HepG2 (cell line): ENCODE measurements around the gene ELF1. TPM values are rescaled to one million over a fixed set of nuclear protein-coding genes. Genes with fewer than 3 reads are reported as not detected.

Experiments
- ATAC-seq: fragments of 200-7000 bp; cut with Tn5 transposase; 3 replicates; pipeline ENCODE4 v1.9.1; 2020; ENCODE audit warnings: mild to moderate bottlenecking, moderate library complexity
- BruUV-seq: library from RNA; stranded (reverse); fragments of 400-500 nt; replicated peaks from 2 replicates; lab custom pipeline; 2021; lab: Mats Ljungman, UMichigan
- CTCF ChIA-PET: fragments of 300-600 bp; formaldehyde crosslinking; extraction: SDS; loops from one replicate; lab custom pipeline; 2021; ENCODE audit warnings: low total read pairs, inconsistent platforms, low intra/inter-chr PET ratio; lab: Yijun Ruan, JAX
- POLR2A ChIA-PET: fragments of 350-600 bp; sonication (Branson Sonifier 250); formaldehyde crosslinking; loops from one replicate; lab custom pipeline; 2020; ENCODE audit warnings: antibody characterized with exemption, inconsistent platforms; lab: Yijun Ruan, JAX
- DNase-seq: peaks from one replicate; pipeline ENCODE4 v3.0.0-alpha.2; 2015; ENCODE audit warnings: low spot score
- FAIRE-seq: peaks from 3 replicates; lab custom pipeline; 2011; peaks lifted over from hg19 to GRCh38; lab: Jason Lieb, UNC
- H2AFZ ChIP-seq: one replicate; pipeline ENCODE4 v1.6.1; 2011; ENCODE audit warnings: low read length, inconsistent platforms
- H3K27ac ChIP-seq: fragments of 300-600 bp; 3 replicates; pipeline ENCODE4 v1.8.0; 2011; ENCODE audit warnings: mixed run types, mild to moderate bottlenecking, mixed read lengths, low read length, inconsistent platforms; ENCODE audit not compliant: insufficient read depth; ENCODE audit errors: extremely low read length
- H3K27me3 ChIP-seq, 2 experiments: fragments of 200-600 bp in 1 of 2; 2 replicates in 1 of 2; 3 replicates in 1 of 2; pipeline versions ENCODE4 v1.6.0 to v1.8.0; 2011; ENCODE audit warnings: low read length in 2 of 2, mild to moderate bottlenecking in 2 of 2, moderate library complexity in 2 of 2, inconsistent platforms in 1 of 2; ENCODE audit not compliant: insufficient read depth in 2 of 2, control insufficient read depth in 1 of 2
- H3K36me3 ChIP-seq, 2 experiments: fragments of 200-600 bp in 1 of 2; replicated peaks in 1 of 2; 2 replicates in 1 of 2; 3 replicates in 1 of 2; pipeline versions ENCODE4 v1.5.1 to v1.8.0; 2011; ENCODE audit warnings: low read length in 2 of 2, inconsistent platforms in 1 of 2; ENCODE audit not compliant: insufficient read depth in 2 of 2, control insufficient read depth in 1 of 2
- H3K4me1 ChIP-seq: 2 replicates; pipeline ENCODE4 v1.5.1; 2012; ENCODE audit warnings: low read length, inconsistent platforms; ENCODE audit not compliant: insufficient read depth
- H3K4me2 ChIP-seq: 2 replicates; pipeline ENCODE4 v1.6.0; 2011; ENCODE audit warnings: low read depth, low read length, inconsistent platforms
- H3K4me3 ChIP-seq, 3 experiments: fragments of 200-600 bp in 1 of 3; sonication (generic), shearing (Covaris generic) in 1 of 3; replicated peaks in 1 of 3; 2 replicates each; pipeline ENCODE4 v1.5.1; 2011 to 2016; ENCODE audit warnings: low read length in 3 of 3, inconsistent platforms in 2 of 3, low read depth in 2 of 3, mild to moderate bottlenecking in 2 of 3, control low read depth in 1 of 3, mixed read lengths in 1 of 3; ENCODE audit not compliant: insufficient read depth in 1 of 3
- H3K79me2 ChIP-seq: one replicate; pipeline ENCODE4 v1.6.1; 2011; ENCODE audit warnings: low read length, inconsistent platforms; ENCODE audit not compliant: insufficient read depth
- H3K9ac ChIP-seq: 2 replicates; pipeline ENCODE4 v1.6.0; 2011; ENCODE audit warnings: mild to moderate bottlenecking, low read depth, low read length, inconsistent platforms; ENCODE audit not compliant: insufficient read depth
- H3K9me3 ChIP-seq: 2 replicates; pipeline ENCODE4 v1.5.1; 2012; ENCODE audit warnings: mild to moderate bottlenecking, low read length
- H4K20me1 ChIP-seq: 2 replicates; pipeline ENCODE4 v1.6.0; 2011; ENCODE audit warnings: inconsistent platforms, mild to moderate bottlenecking, low read length, moderate library complexity; ENCODE audit not compliant: insufficient read depth
- ARHGAP35 ChIP-seq: sonication (generic); formaldehyde crosslinking; IDR thresholded peaks from 2 replicates; pipeline ENCODE4 v1.9.0; 2022; ENCODE audit warnings: mild to moderate bottlenecking, inconsistent platforms, moderate library complexity, missing genetic modification reagents, borderline replicate concordance
- ATF3 ChIP-seq: sonication (generic); formaldehyde crosslinking; IDR thresholded peaks from 2 replicates; pipeline ENCODE4 v1.4.0; 2020; ENCODE audit warnings: missing genetic modification reagents
- FOXO1 ChIP-seq: sonication (generic); formaldehyde crosslinking; IDR thresholded peaks from 2 replicates; pipeline ENCODE4 v1.4.0; 2020; ENCODE audit warnings: missing genetic modification reagents
- FUBP1 ChIP-seq: sonication (generic); formaldehyde crosslinking; IDR thresholded peaks from 2 replicates; pipeline ENCODE4 v1.5.1; 2020; ENCODE audit warnings: missing genetic modification reagents, mild to moderate bottlenecking, borderline replicate concordance
- HDAC6 ChIP-seq: fragments of 200-600 bp; sonication (generic); IDR thresholded peaks from 2 replicates; pipeline ENCODE4 v1.7.0; 2017; ENCODE audit warnings: mild to moderate bottlenecking, antibody characterized with exemption, low read length, low read depth
- HMG20A ChIP-seq: IDR thresholded peaks from 2 replicates; pipeline ENCODE4 v1.6.1; 2016; ENCODE audit warnings: borderline replicate concordance
- IRF2 ChIP-seq: IDR thresholded peaks from 2 replicates; pipeline ENCODE4 v1.6.1; 2018; ENCODE audit warnings: missing genetic modification reagents, missing compliant biosample characterization
- MAF1 ChIP-seq: sonication (generic); formaldehyde crosslinking; IDR thresholded peaks from 2 replicates; pipeline ENCODE4 v1.5.0; 2020; ENCODE audit warnings: missing genetic modification reagents, borderline replicate concordance
- MBD4 ChIP-seq: IDR thresholded peaks from 2 replicates; pipeline ENCODE4 v1.6.1; 2012; ENCODE audit warnings: low read length, inconsistent platforms, borderline replicate concordance
- MYNN ChIP-seq: sonication (generic); formaldehyde crosslinking; IDR thresholded peaks from 2 replicates; pipeline ENCODE4 v1.4.0; 2020; ENCODE audit warnings: mild to moderate bottlenecking, low read depth, missing genetic modification reagents
- NONO ChIP-seq, 2 experiments: fragments of 450-650 bp in 1 of 2; sonication (generic) in 1 of 2; formaldehyde crosslinking in 1 of 2; IDR thresholded peaks in 1 of 2; conservative IDR thresholded peaks in 1 of 2; 2 replicates each; pipeline versions ENCODE4 v1.6.1 to v1.8.0; 2017 to 2022; ENCODE audit warnings: mild to moderate bottlenecking in 1 of 2, missing genetic modification reagents in 1 of 2, moderate library complexity in 1 of 2
- PHF8 ChIP-seq: sonication (generic); formaldehyde crosslinking; IDR thresholded peaks from 2 replicates; pipeline ENCODE4 v1.5.0; 2020; ENCODE audit warnings: missing genetic modification reagents
- RBM39 ChIP-seq: fragments of 200-400 bp; formaldehyde crosslinking; IDR thresholded peaks from one replicate; pipeline ENCODE4 v1.6.1; 2018; ENCODE audit warnings: antibody characterized with exemption, mild to moderate bottlenecking, low read depth, low read length; ENCODE audit not compliant: poor library complexity, severe bottlenecking
- RFXANK ChIP-seq: IDR thresholded peaks from 2 replicates; pipeline ENCODE4 v1.6.1; 2016
- SNRNP70 ChIP-seq: fragments of 200-400 bp; formaldehyde crosslinking; IDR thresholded peaks from 2 replicates; pipeline ENCODE4 v1.6.1; 2017; ENCODE audit warnings: mild to moderate bottlenecking, low read depth, low read length, moderate library complexity
- TAF15 ChIP-seq: fragments of 200-400 bp; formaldehyde crosslinking; IDR thresholded peaks from one replicate; pipeline ENCODE4 v1.6.1; 2018; ENCODE audit warnings: mild to moderate bottlenecking, low read depth, low read length; ENCODE audit not compliant: poor library complexity, severe bottlenecking
- ZBTB7B ChIP-seq: sonication (generic); formaldehyde crosslinking; IDR thresholded peaks from 2 replicates; pipeline ENCODE4 v1.4.0; 2020; ENCODE audit warnings: missing genetic modification reagents
- ZNF343 ChIP-seq: sonication (generic); formaldehyde crosslinking; IDR thresholded peaks from 2 replicates; pipeline ENCODE4 v1.4.0; 2020; ENCODE audit warnings: mild to moderate bottlenecking, missing genetic modification reagents
- ZNF589 ChIP-seq: sonication (generic); formaldehyde crosslinking; conservative IDR thresholded peaks from 2 replicates; pipeline ENCODE4 v1.8.0; 2022; ENCODE audit warnings: mild to moderate bottlenecking, moderate library complexity, missing genetic modification reagents
- ZNF772 ChIP-seq: sonication (generic); formaldehyde crosslinking; IDR thresholded peaks from 2 replicates; pipeline ENCODE4 v1.5.0; 2020; ENCODE audit warnings: mild to moderate bottlenecking, missing genetic modification reagents
- ZSCAN29 ChIP-seq: sonication (generic); formaldehyde crosslinking; conservative IDR thresholded peaks from 2 replicates; pipeline ENCODE4 v1.4.0; 2020; ENCODE audit warnings: mild to moderate bottlenecking, missing genetic modification reagents
- ZSCAN5A ChIP-seq: sonication (generic); formaldehyde crosslinking; IDR thresholded peaks from 2 replicates; pipeline ENCODE4 v1.8.0; 2022; ENCODE audit warnings: mild to moderate bottlenecking, missing genetic modification reagents, borderline replicate concordance
- WGBS: methylation state at CpG from one replicate; pipeline ENCODE4 v1.1.6; 2017; ENCODE audit warnings: low lambda C conversion rate; 5-methylcytosine and 5-hydroxymethylcytosine counted together
- in situ Hi-C: cut with HindIII; loops from 2 replicates; pipeline ENCODE4 v1.10.0; 2017; ENCODE audit warnings: low pct_unique_long_range_greater_than_20kb; ENCODE audit not compliant: extremely low pct_ligation_motif_present
- intact Hi-C: fragments of 100-400 bp; cut with micrococcal nuclease; formaldehyde crosslinking; loops from one replicate; pipeline ENCODE4 v1.10.0; 2022; ENCODE audit not compliant: unreplicated experiment
- polyA plus RNA-seq, 8 experiments: library from polyadenylated mRNA; depleted of rRNA in 3 of 8; stranded (reverse) in 7 of 8; unstranded in 1 of 8; fragments of >200 nt; fragmentation: Illumina TruSeq in 4 of 8; extraction: Trizol in 4 of 8; gene quantifications; 2 replicates each; pipeline versions ENCODE4 v1.2.1 to v1.2.3, GENCODE V29; 2011 to 2016; ENCODE audit warnings: low read depth in 4 of 8, missing spikeins in 1 of 8, mixed read lengths in 1 of 8; ENCODE audit not compliant: insufficient read depth in 1 of 8
- total RNA-seq, 5 experiments: library from RNA; depleted of rRNA; stranded (reverse); fragments of >200 nt; fragmentation: Illumina TruSeq; extraction: Trizol; gene quantifications; 2 replicates each; pipeline ENCODE4 v1.2.3, GENCODE V29; 2016; ENCODE audit warnings: low read depth in 1 of 5

Gene ELF1
- total and polyA plus RNA-seq, 2 of the 13 experiments (the other 11 are each of a cell fraction or from before 2014, with no cell fraction given) = 24.6 to 71.5 TPM

- TF ChIP-seq TAF15 (no peak), ATF3 (no peak), MAF1 (CRISPR knock-in tag) (no peak), MYNN (CRISPR knock-in tag) (no peak), RFXANK (CRISPR knock-in tag) (no peak), HMG20A (no peak), ZNF589 (CRISPR knock-in tag) (no peak), ZNF343 (CRISPR knock-in tag) (no peak), IRF2 (no peak), ZSCAN5A (no peak), PHF8 (CRISPR knock-in tag) (no peak)
Observed at GRCh38 chr13:40933508-40934204, 85.5 kb downstream of the ELF1 start (continued).

- FAIRE-seq = no peak
- intact Hi-C loops = no loop called here
- no TSS peak for BruUV-seq
- TF ChIP-seq ARHGAP35 = no peak
- TF ChIP-seq ZBTB7B (CRISPR knock-in tag) = no peak
- no peak for TF ChIP-seq SNRNP70
- no peak for TF ChIP-seq HDAC6
- TF ChIP-seq ZSCAN29 (CRISPR knock-in tag) = no peak
- TF ChIP-seq ZNF772 = no peak
- no peak for TF ChIP-seq FOXO1 (CRISPR knock-in tag)
- no peak for TF ChIP-seq RBM39
- no peak for TF ChIP-seq NONO (IDR thresholded peaks at IDR 0.05)
- no peak for TF ChIP-seq NONO (CRISPR knock-in tag; conservative IDR thresholded peaks at IDR 0.05)
- TF ChIP-seq FUBP1 (CRISPR knock-in tag) = no peak
- TF ChIP-seq MBD4 = no peak
Observed at GRCh38 chr13:40932252-40932651, 86.9 kb downstream of the ELF1 start.

More at GRCh38 chr13:40932252-40932651, 86.9 kb downstream of the ELF1 start:
- no peak for ATAC-seq
- POLR2A ChIA-PET = no interaction called here
- Histone ChIP-seq H3K4me3 (no peak overlapping the region), H3K79me2 (no peaks in the 10 kb centered on the region), H3K4me1 (peaks cover 3% of the 10 kb centered on the region; the same call in 1 of the 2 replicates), H3K9ac (no peak overlapping the region), H2AFZ (no peak overlapping the region), H3K27ac (no peak overlapping the region), H3K9me3 (no peaks in the 10 kb centered on the region), H3K27me3 (no peaks in the 10 kb centered on the region; a peak in 1 of 5 replicates), H4K20me1 (no peaks in the 10 kb centered on the region), H3K4me2 (no peak overlapping the region), H3K36me3 (peaks cover 9 to 41% of the 10 kb centered on the region in 2 experiments)
- 98% methylated on average over 2 of the region's 2 CpGs for WGBS
- in situ Hi-C loops = no loop called here
- no peak for DNase-seq
- CTCF ChIA-PET = no interaction called here
